HG02970 (cell line): ENCODE results near the gene PATZ1.
"Not testable (repeated sequence)": the region's sequence is repeated elsewhere in the genome, so short reads cannot be mapped to it uniquely, and the experiment has no call there.

ENCODE experiments used
- ATAC-seq: cut with Tn5 transposase; IDR thresholded peaks from one replicate; pipeline ENCODE4 v1.9.1; 2021; ENCODE audit warnings: mild to moderate bottlenecking, moderate library complexity, moderate number of reproducible peaks; ENCODE audit not compliant: unreplicated experiment, low FRiP score

PATZ1 gene

DNA sequence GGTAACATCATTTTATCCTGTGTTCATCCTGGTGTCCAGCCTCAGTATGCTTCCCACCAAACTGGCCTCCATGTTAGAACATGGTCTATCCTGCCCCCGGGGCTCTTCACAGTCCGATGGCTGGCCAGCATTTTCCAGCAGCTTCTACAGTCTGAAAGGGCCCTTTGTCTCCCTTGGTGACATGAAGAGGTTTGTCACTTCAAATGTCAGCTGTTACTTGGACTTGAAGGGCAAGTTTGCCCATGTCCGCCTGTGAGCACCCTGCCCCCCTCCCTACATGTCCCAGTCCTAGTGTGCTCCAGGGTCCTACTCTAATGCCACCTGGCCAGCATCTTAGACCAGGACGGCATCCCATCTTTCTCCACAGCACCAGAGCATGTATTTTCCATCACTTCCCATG is 24.7 kb downstream of the PATZ1 start:
- no peak for ATAC-seq

DNA sequence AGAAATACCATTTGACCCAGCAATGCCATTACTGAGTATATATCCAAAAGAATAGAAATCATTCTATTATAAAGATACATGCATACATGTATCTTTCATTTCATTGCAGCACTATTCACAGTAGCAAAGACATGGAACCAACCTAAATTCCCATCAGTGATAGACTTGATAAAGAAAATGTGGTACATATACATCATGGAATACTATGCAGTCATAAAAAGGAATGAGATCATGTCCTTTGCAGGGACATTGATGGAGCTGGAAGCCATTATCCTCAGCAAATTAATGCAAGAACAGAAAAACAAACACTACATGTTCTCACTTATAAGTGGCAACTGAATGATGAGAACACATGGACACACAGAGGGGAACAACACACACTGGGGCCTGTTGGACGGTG is 31.9 kb downstream of the PATZ1 start:
- ATAC-seq = not testable (repeated sequence)

DNA sequence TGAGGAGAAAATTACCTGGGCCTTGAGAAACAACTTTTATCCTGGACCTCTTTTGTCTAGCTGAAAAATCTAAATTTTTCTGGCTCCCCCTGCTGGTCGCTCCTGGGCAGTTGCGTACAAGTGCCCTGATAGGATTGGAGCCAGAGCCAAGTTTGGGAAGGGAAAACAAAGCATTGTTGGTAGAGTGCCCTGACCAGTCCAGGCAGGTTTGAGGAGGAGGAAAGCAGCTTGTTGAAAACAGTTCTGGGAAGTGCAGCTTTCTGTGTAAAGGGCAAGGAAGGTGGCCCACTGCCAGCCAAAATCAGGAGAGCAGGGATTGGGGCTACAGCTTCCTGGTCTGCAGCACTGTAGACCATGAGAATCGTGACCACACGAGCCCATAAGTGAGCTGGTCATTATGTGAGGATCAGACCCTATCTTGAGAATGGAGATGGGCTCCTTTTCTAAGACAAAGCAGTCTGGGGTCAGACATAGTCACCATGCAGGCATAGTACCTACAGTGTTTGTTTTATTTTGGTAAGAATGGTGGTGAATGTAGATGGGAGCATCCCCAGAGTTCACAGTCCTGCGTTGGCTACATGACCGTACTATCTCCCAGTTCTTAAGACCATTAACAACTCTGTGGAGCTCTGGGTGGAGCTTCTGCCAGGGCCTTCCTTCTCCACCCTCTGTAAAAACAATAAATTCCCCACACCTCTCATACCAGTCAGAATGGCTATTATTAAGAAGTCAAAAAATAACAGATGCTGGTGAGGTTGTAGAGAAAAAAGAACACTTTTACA is 32.6 kb downstream of the PATZ1 start:
- ATAC-seq = no peak

DNA sequence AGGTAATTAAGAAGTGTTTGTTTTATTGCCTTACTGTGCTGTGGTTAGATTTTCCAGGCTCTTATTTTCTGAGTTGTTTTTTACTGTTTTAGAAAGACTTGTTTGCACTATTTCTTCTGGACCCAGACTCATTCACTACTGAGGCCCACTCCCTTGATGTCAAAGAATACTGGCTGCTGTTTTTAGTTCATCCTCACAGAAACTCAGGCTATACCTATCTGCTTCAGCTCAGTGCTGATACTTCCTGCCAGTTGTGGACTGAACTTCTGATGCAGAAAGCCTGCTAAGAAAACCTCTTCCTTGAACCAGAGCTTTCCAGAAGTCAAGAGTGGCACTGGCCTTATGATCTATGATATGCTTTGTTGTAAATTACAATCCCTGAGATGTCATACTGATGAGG is 38.0 kb downstream of the PATZ1 start:
- ATAC-seq = no peak

DNA sequence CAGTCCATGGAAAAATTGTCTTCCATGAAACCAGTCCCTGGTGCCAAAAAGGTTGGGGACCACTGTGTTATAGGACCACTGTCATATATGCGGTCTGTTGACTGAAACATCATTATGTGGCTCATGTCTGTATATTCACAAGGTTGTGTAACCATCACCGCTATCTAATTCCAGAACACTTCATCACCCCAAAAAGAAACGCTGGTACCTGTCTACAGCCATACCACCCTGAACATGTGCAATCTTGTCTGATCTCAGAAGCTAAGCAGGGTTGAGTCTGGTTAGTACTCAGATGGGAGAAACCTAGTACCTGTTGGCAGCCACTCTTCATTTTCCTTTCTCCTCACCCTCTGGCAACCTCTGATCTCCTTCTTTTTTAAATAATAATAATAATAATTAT is 41.0 kb downstream of the PATZ1 start:
- no peak for ATAC-seq

DNA sequence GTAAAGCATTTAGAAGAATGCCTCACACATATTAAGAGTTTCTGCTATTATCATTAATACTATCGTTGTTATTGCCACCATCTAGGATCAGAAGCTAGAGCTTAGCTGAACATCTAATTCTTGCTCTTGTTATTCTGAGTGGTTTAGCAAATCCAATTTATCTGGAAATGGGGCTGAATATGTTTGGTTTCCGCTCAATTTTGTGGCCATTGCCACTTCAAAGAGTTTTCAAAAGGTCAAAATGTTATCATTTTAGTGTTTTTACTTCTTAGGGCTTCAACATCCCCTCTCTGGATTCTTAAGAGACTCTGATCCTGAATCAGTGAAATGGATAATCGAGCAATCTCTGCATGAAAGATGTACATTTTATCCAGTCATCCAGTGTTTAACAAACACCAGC is 43.6 kb downstream of the PATZ1 start:
- ATAC-seq = no peak

DNA sequence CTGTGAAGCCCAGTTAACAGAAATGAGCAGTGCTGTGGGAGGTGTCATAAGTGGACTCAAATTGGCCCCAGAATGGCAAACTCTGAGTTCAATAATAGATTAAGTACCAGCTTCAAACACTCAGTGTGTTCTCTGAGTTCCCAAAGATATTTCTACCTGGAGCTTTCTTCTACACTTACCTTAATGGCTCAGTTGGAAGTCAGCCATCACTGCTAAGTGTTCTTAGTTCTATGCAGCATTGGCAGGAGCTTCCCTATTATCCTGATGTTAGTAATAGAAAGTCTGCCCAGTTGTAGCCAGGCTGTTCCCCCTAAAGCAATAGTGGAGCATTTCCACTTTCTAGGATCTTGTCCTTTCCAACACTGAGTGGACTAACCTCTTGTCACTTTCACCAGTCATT is 44.1 kb downstream of the PATZ1 start:
- no peak for ATAC-seq

DNA sequence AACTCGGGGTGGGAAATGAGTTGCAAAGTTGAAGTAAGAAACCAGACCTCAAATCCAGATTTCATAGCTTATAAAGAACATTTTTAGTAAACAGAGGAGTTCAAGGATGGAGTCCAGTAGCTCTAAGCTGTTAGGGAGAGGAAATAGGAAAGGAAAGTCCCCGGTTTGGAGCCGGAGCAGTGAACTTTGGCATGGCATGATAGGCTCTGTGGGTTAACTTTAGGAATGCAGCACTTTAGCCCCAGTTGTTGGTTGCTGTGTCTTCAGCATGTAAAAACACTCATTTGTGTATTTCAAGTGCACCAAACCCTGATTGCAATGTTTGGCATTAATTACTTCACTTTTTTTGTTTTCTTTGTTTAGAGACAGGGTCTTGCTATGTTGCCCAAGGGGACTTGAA is 45.2 kb downstream of the PATZ1 start:
- ATAC-seq = no peak

DNA sequence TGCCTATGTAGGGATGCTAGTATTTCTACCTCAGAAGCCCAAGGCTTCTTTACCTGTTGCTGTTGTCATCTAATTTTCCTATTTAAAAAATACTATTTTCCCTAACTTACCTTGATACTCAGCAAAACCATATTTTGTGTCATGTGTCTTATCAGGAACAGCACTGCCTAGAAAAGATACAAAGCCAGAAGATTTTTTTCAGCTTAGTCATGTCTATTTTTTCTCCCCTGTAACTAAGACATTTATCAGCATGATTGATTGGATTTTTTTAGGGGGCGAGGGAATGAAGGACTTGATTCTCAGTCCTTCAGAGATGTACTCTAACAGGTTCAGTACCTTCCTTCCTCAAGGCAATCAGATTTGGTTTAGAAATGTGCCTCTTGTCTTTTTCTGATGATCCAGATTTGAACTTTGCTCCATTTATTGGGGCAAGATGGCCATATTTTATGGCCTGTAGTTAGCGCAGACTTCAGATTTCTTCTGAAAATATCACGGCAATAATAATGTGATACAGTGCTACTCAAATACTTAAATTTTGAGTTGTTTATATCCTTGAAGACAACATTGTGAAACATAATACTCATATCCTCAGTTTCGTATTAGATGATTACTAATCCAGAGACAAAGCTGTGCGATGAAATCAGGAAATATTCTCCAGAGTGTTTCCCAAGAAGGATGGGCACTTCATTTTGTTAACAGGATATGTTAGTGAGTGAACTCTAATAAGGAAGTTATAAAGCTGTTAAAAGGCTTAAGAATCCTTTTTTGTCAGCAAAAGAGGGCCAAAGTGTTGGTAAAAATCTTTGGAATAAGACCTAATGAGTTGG is 50.1 kb downstream of the PATZ1 start:
- ATAC-seq = no peak

DNA sequence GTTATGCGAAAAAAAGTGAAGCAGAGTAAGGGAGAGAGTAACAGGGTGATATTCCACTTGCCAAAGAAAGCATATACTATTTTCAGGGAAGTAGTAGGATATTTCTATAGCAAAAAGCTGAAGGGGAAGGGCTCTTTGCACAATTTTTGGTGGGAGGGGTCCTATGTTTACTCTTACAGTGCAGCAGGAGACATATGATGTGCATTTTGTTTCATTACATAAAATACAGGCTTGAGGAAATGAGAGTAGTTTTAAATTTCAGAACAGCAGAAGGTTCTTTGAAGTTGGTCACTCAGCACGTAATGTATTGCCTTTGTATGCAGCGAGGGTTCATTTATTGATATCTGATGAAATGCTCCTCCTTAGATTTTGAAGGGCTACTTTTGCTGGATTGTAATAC is 50.8 kb downstream of the PATZ1 start:
- ATAC-seq = no peak

DNA sequence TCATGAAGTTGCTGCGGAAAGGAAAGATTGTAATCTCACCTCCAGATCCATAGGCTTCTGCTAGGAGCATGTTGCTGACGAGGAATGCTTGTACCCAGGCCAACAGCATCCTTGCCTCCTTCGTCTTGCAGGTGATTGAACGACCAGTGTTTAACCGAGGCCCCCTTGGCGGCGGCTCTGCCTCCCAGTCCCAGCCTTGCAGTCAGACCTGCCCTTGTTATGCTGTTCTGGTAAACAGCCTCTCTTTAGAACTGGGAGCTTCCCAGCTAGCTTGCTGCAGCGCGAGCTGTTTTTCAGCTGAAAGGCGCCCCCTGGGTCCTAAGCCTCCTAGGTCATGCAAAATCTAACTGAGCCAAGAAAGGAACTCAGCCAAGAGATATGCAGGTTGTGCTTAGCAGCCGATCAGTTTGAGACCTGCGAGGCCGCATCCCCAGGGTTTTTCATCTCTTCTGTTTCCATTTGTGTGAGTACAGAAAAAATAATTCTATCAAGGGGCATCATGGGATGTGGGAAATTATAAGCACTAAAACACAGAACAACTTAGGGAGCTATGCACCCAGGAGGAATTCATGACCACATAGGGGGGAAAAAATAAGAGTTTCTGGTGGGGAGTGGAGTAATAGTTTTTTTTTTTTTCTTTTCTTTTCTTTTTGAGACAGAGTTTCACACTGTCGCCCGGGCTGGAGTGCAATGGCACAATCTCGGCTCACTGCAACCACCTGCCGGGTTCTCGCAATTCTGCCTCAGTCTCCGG is 53.7 kb downstream of the PATZ1 start, which contains the start of gene PIK3IP1:
PIK3IP1 (minus strand) TSS at position 253 of the 754 bp plus-strand sequence; CDS start at position 109, 144 bp downstream.
- ATAC-seq = no peak

DNA sequence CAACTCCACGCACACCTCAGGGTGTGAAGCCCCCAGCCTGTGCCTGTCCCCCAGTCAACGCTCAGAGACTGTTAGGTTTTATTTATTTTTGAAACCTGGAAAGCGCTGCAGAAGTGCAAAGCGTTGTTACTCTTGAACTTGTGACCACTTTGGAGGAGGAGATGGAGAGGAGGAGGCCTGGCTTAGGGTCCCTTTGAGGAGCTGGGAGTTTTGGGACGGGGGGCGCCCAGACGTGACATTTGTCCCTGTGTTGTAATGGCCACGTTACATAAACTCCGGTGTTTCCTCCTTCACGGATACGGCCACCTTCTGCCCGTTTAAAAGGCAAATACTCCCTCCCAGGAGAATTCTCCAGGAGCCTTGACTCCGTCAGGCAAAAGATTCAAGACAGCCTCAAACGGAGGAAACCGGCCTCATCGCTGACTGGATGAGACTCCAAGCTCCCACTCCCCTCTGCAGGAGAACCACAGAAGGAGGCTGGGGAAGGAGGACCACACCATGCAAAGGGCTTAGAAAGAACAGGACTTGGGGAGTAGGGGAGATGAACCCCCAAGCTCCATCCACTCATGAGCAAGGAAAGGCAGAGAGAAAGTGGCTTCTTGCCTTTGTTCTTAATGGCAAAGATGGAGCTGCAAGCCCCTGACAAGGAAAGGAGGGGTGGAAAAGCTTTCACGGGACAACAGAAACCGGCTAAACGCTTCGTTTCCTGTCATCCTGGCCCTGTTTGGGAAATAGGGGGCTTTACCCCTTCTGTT is 54.5 kb downstream of the PATZ1 start:
- no peak for ATAC-seq

DNA sequence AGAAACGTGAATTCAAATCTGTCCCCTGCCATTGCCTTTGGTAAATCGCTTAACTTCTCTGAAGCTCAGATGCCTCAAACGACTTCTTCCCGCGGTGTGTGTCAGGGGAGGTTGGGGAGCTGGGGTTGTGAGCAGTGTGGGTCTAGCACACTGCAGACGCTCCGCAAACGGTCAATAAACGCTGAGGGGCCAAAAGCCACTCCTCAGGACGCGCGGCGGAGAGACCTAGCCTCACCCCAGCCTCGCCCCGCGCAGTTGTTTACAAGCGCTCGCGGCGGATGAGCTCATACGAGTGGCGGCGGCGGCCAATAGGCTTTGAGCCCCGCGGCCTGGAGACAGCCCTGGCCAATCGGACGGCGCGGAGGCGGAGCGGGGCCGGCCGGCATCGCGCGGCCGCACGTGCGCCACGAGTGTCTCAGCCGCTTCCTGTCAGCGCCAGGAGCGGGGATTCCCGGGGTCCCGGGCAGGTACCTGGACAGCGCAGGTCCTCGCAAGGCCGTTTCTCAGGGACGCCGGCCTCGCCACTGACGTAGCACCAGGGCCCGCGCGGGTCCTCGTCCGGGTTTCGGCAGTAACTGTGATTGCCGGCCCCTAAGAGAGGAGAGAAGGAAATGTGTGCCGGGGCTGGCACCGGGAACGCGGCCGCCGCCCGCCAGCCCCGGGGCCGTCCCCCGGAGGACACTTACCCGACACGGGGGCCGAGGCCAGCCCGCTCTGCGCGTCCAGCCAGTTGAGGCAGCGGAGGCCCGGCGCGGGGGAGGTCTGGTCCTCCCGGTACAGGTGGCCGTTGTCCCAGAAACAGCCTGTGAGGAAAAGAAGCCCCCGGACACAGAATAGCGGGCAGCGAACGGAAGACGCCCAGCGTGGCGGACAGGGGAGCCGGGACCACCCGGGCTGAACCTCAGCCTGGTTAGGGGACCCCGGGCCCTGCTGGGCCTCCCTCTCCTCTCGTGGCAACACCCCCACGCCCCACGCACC is 55.4 kb downstream of the PATZ1 start:
- peak; percentile 87 for ATAC-seq

DNA sequence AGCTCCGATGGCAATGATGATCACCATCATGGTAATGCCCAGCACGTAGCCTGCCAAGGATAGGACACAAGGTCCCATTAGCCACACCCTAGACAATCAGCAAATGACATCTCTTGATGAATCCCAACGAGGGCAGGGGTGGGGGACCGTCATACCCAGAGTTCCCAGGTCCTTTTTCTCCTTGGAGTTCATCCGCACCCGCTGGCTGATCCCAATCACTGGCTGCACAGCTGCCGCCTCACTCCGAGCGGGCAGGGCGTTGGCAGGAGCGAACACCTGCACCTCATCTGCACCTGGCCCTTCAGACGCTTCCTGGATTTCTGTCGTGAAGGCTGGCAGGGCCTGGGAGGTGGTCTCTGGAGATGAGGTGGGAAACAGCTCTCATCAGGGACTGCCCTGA is 56.8 kb downstream of the PATZ1 start:
- ATAC-seq = no peak

DNA sequence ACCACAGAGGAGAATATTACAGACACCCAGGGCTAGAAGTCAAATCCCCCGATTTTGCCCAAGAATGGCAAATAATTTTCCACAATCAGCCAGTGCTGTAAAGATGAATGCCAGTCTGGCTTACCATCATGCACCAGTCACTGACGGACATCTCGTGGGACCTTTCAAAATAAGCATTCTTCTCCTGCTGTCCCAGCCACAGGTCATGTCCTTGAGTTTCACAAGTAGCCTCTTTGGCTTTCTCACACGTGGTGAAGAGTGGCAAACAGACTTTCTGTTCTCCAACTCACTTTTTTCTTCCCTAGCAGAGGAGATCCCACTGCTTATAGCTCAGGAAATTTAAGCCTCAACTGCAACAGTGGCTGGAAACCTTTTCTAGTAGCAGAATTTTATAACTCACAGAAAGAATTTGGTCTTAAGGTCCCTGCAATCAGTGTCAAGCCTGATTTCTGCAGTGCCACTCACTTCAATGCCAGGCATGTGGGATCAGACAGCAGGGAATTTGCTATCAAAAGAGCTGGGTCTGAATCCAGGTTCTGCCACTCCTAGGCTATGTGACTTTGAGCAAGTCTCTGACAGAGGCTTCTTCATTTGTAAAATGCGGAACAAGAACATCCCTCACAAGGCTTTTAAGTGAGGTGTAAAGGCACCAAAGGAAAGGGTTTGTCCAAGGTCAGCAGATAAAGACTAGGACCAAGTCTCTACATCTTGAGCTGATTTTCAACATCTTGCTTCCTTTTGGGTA is 57.5 kb downstream of the PATZ1 start:
- ATAC-seq = no peak

DNA sequence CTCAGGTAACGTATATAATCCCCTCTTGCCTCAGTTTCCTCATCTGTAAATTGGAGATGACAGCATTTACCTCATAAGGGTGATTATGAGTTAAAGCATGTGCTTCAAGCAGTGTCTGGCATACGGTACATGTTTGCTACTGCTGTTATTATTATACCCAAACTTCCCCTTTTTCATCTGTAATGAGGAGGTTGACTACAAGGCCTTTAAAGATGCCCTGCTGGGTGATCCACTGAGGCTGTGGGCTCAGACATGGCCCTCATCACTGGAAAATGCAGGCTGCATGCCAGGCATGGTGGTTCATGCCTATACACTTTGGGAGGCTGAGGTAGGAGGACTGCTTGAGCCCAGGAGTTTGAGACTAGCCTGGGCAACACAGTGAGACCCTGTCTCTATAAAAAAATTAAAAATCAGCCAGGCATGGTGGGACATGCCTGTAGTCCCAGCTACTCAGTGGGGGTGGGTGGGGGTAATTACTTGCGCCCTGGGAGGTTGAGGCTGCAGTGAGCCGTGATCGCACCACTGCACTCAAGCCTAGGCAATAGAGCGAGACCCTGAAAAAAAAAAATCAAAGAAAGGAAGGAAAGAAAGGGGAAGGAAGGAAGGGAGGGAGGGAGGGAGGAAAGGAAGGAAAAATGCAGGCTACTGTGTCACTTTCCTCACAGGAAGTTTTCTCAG is 58.2 kb downstream of the PATZ1 start:
- ATAC-seq = no peak

DNA sequence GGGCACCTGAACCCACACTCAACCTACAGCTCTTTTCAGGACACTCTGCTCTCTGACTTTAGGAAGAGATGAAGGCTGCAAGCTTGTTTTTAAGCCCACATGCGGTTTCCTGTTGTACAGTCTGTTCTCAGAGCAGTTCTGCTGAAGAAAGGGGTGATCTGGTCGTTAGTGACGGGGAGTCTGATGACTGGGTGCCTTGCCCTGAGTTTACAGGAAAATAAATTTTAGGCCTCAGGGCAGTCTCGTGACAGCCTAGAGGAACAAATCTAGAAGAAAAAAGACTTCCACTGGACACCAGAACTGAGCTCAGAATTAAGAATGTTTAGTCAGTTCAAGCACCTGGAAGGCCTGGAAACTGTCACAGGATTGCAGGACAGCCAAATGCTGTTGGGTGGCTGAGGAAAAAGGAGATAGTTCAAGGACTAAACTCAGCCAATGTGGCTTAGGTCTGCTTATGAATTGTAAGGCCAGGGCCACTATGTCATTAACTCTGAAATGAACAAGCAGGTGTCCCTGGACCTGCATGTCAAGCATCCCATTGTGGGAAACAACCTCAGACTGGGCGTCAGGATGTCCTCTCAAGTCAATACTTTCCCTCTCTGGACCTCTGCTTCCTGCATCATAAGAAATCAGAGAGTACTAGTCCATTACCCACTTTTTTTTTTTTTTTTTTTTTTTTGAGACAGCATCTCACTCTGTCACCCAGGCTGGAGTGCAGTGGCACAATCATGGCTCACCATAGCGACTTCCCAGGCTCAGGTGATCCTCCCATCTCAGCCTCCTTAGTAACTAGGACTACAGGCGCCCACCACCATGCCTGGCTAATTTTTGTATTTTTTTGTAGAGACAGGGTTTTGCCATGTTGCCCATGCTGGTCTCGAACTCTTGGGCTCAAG is 59.5 kb downstream of the PATZ1 start:
- ATAC-seq = no peak
